ENCODE results near the gene SPATA4.

The SPATA4 gene

GRCh38 chr4:176189891-176190795 is 5.2 kb downstream of the SPATA4 start:
- DNase-seq (ENCODE audit: low spot score): no peak

GRCh38 chr4:176188654-176189053 is 6.7 kb downstream of the SPATA4 start:
- no peak for DNase-seq (ENCODE audit: low spot score)

- DNase-seq (ENCODE audit: low spot score): no peak
Observed at GRCh38 chr4:176187624-176188023, 7.8 kb downstream of the SPATA4 start.

GRCh38 chr4:176186671-176187395 is 8.6 kb downstream of the SPATA4 start:
- DNase-seq (ENCODE audit: low spot score): no peak

- DNase-seq (ENCODE audit: low spot score): no peak
Observed at GRCh38 chr4:176186067-176186466, 9.3 kb downstream of the SPATA4 start.

GRCh38 chr4:176185051-176185450 is 10.3 kb downstream of the SPATA4 start:
- DNase-seq (ENCODE audit: low spot score): no peak

GRCh38 chr4:176163041-176163440 is 32.3 kb downstream of the SPATA4 start:
- DNase-seq (ENCODE audit: low spot score): no peak

GRCh38 chr4:176156656-176157055 is 38.7 kb downstream of the SPATA4 start:
- DNase-seq (ENCODE audit: low spot score): no peak

- no peak for DNase-seq (ENCODE audit: low spot score)
Observed at GRCh38 chr4:176153124-176153523, 42.3 kb downstream of the SPATA4 start.

GRCh38 chr4:176150704-176151103 is 44.7 kb downstream of the SPATA4 start:
- no peak for DNase-seq (ENCODE audit: low spot score)

- DNase-seq (ENCODE audit: low spot score): peak; percentile 21
Observed at GRCh38 chr4:176150356-176150682, 45.1 kb downstream of the SPATA4 start.

- DNase-seq (ENCODE audit: low spot score): no peak
Observed at GRCh38 chr4:176149680-176150355, 45.6 kb downstream of the SPATA4 start.

GRCh38 chr4:176142253-176142652 is 53.1 kb downstream of the SPATA4 start:
- no peak for DNase-seq (ENCODE audit: low spot score)

GRCh38 chr4:176139518-176139917 is 55.9 kb downstream of the SPATA4 start:
- DNase-seq (ENCODE audit: low spot score): no peak

- DNase-seq (ENCODE audit: low spot score): no peak
Observed at GRCh38 chr4:176137631-176138030, 57.8 kb downstream of the SPATA4 start.

- no peak for DNase-seq (ENCODE audit: low spot score)
Observed at GRCh38 chr4:176134670-176135069, 60.7 kb downstream of the SPATA4 start.
